ENCODE data around the gene FILIP1.

Gene FILIP1

GRCh38 chr6:75492386-75493153 is 1.0 kb downstream of the FILIP1 start:
- H3K9me3 ChIP-seq (ENCODE audit: severe bottlenecking) = no peaks in the 10 kb centered on the region
- H3K4me3 ChIP-seq (ENCODE audit: low read depth, low read length) = no peak overlapping the region
- no peak overlapping the region for H3K27ac ChIP-seq
- no peak for DNase-seq
- TF ChIP-seq CTCF (IDR thresholded peaks at IDR 0.05; ENCODE audit: low read depth, low read length) = no peak
- H3K36me3 ChIP-seq = no peaks in the 10 kb centered on the region
- H3K27me3 ChIP-seq (ENCODE audit: insufficient read depth, low read depth, severe bottlenecking) = no peaks in the 10 kb centered on the region

GRCh38 chr6:75491291-75491690 is 2.3 kb downstream of the FILIP1 start:
- H3K27ac ChIP-seq = no peak overlapping the region
- no peak overlapping the region for H3K4me3 ChIP-seq (ENCODE audit: low read depth, low read length)
- no peaks in the 10 kb centered on the region for H3K36me3 ChIP-seq
- DNase-seq = no peak
- TF ChIP-seq CTCF (IDR thresholded peaks at IDR 0.05; ENCODE audit: low read depth, low read length) = no peak
- no peaks in the 10 kb centered on the region for H3K27me3 ChIP-seq (ENCODE audit: insufficient read depth, low read depth, severe bottlenecking)
- H3K9me3 ChIP-seq (ENCODE audit: severe bottlenecking) = no peaks in the 10 kb centered on the region

- Histone ChIP-seq H3K27ac (no peak overlapping the region), H3K4me3 (ENCODE audit: low read depth, low read length) (no peak overlapping the region), H3K27me3 (ENCODE audit: insufficient read depth, low read depth, severe bottlenecking) (no peaks in the 10 kb centered on the region), H3K36me3 (no peaks in the 10 kb centered on the region), H3K9me3 (ENCODE audit: severe bottlenecking) (no peaks in the 10 kb centered on the region)
- no peak for TF ChIP-seq CTCF (IDR thresholded peaks at IDR 0.05; ENCODE audit: low read depth, low read length)
- no peak for DNase-seq
These were observed 2.9 kb downstream of the FILIP1 start for GRCh38 chr6:75490706-75491105.

GRCh38 chr6:75489025-75489424 is 4.6 kb downstream of the FILIP1 start:
- Histone ChIP-seq H3K4me3 (ENCODE audit: low read depth, low read length) (no peak overlapping the region), H3K27me3 (ENCODE audit: insufficient read depth, low read depth, severe bottlenecking) (no peaks in the 10 kb centered on the region), H3K9me3 (ENCODE audit: severe bottlenecking) (no peaks in the 10 kb centered on the region), H3K36me3 (no peaks in the 10 kb centered on the region), H3K27ac (no peak overlapping the region)
- no peak for TF ChIP-seq CTCF (IDR thresholded peaks at IDR 0.05; ENCODE audit: low read depth, low read length)
- DNase-seq = no peak

GRCh38 chr6:75488033-75488432 is 5.6 kb downstream of the FILIP1 start:
- Histone ChIP-seq H3K27ac (no peak overlapping the region), H3K4me3 (ENCODE audit: low read depth, low read length) (no peak overlapping the region), H3K36me3 (no peaks in the 10 kb centered on the region), H3K9me3 (ENCODE audit: severe bottlenecking) (no peaks in the 10 kb centered on the region), H3K27me3 (ENCODE audit: insufficient read depth, low read depth, severe bottlenecking) (no peaks in the 10 kb centered on the region)
- TF ChIP-seq CTCF (IDR thresholded peaks at IDR 0.05; ENCODE audit: low read depth, low read length) = no peak
- no peak for DNase-seq
